ENCODE data around the gene ANO1. TPM values are rescaled to one million over a fixed set of nuclear protein-coding genes. Genes with fewer than 3 reads are reported as not detected.
"Not testable (repeated sequence)": the region's sequence is repeated elsewhere in the genome, so short reads cannot be mapped to it uniquely, and the experiment has no call there.

ANO1 gene
- total RNA-seq, 1 donor from 2014 or later, result 14.9 TPM

- Mint-ChIP-seq H3K4me3 (no peak overlapping the region), H3K36me3 (peaks cover 5% of the 10 kb centered on the region), H3K4me1 (ENCODE audit: unreplicated experiment) (peaks cover 7% of the 10 kb centered on the region), H3K27ac (no peak overlapping the region), H3K9me3 (peaks cover 6% of the 10 kb centered on the region), H3K27me3 (peaks cover 6% of the 10 kb centered on the region)
- TF ChIP-seq CTCF (conservative IDR thresholded peaks at IDR 0.05), result no peak
- no peak for DNase-seq (ENCODE audit: extremely low spot score, unreplicated experiment)
Observed at GRCh38 chr11:70032470-70032795, 45.7 kb upstream of the ANO1 start.

DNA sequence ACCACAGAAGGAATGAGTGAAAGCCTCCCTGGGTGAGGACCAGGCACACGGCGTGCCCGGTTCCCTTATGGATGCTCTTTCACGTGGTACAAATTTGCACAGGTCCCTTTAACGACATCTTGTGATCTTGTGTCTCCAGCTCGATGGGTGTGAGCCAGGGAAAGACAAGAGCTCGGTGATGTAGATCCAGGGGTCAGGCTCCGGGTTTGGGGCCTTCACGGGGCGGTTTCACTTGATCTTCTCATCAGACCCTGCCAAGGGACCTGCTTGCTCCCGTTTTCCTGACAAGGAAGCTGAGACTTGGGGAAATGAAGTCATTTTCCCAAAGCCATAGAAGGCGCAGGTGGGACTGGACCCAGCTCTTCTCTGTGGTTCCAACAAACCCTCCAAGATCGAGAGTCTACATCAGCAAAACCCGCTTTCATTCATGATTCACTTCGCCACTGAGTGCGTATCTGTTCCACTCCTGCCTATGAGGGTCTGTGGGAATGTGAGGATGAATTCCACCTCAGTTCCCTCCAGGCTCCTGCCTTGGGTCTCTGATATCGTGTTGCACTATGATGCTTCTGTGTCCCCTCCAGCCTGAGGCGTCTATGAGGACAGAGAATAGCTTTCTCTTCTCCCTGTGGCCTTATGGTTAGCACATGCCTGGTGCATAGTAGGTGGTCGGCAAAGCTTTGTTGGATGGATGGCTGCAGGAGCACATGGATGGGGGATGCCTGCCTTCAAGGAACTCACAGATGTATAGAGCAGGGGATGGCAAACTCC is 45.0 kb upstream of the ANO1 start:
- Mint-ChIP-seq H3K27me3 (peaks cover 6% of the 10 kb centered on the region), H3K4me1 (ENCODE audit: unreplicated experiment) (peaks cover 7% of the 10 kb centered on the region), H3K36me3 (peaks cover 5% of the 10 kb centered on the region), H3K4me3 (no peak overlapping the region), H3K9me3 (peaks cover 7% of the 10 kb centered on the region), H3K27ac (no peak overlapping the region)
- TF ChIP-seq CTCF (conservative IDR thresholded peaks at IDR 0.05), result no peak
- no peak for DNase-seq (ENCODE audit: extremely low spot score, unreplicated experiment)

DNA sequence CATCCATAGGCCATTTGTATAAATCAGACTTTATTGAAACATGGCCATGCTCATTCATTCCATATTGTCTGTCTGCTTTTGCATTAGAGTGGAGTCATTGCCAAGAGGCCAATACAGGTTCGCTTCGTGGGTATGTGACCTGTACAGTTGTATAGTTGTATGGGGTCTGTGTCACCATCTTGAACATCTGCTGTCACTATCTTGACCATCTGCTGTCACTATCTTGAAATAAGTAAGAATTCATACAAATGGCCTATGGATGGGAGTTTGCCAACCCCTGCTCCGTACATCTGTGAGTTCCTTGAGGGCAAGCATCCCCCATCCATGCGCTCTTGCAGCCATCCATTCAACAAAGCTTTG is 44.4 kb upstream of the ANO1 start:
- no peak overlapping the region for H3K27ac Mint-ChIP-seq
- no peak overlapping the region for H3K4me3 Mint-ChIP-seq
- H3K36me3 Mint-ChIP-seq, result peaks cover 7% of the 10 kb centered on the region
- peaks cover 13% of the 10 kb centered on the region for H3K9me3 Mint-ChIP-seq
- H3K4me1 Mint-ChIP-seq (ENCODE audit: unreplicated experiment), result peaks cover 7% of the 10 kb centered on the region
- no peak for DNase-seq (ENCODE audit: extremely low spot score, unreplicated experiment)
- TF ChIP-seq CTCF (conservative IDR thresholded peaks at IDR 0.05), result no peak
- peaks cover 6% of the 10 kb centered on the region for H3K27me3 Mint-ChIP-seq

DNA sequence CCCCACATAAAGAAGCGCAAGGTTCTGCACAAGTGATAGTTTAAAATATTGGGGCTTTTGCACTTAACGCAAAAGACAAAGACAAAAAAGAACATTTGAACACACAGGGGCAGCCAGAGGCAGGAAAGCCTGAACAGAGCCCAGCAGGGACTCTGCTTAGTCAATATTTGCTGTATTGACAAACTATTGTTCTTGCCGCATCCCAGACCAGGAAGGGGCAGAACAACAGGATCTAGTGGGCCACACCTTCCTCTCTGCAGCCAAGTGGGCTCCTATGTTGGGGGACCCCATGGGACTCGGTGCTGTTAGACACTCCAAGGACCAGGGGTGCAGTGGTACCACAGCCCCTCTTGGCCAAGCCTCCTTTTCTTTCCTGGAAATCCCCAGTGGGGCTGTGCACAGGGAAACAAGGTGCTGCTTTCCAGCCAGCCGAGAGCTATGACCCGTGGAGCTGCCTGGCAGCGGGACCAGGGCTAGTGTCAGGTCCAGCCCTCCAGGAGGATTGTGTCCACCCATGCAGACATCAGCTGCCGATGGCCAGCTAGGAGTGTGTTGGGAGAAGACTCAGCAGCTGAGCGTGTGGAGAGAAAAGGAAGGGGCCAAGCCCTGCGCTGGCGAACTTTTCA is 43.3 kb upstream of the ANO1 start:
- Mint-ChIP-seq H3K27me3 (peaks cover 6% of the 10 kb centered on the region), H3K36me3 (peaks cover 10% of the 10 kb centered on the region), H3K4me3 (no peak overlapping the region), H3K9me3 (peaks cover 17% of the 10 kb centered on the region), H3K4me1 (ENCODE audit: unreplicated experiment) (peaks cover 1% of the 10 kb centered on the region), H3K27ac (no peak overlapping the region)
- peak; percentile 50 for DNase-seq (ENCODE audit: extremely low spot score, unreplicated experiment)
- TF ChIP-seq CTCF (conservative IDR thresholded peaks at IDR 0.05), result no peak

DNA sequence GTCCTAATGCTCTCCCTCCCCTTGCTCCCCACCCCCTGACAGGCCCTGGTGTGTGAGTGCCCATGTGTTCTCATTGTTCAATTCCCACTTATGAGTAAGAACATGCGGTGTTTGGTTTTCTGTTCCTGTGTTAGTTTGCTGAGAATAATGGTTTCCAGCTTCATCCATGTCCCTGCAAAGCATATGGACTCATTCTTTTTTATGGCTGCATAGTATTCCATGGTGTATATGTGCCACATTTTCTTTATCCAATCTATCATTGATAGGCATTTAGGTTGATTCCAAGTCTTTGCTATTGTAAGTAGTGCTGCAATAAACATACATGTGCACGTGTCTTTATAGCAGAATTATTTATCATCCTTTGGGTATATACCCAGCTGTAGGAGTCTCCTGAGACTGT is 42.5 kb upstream of the ANO1 start:
- H3K4me3 Mint-ChIP-seq; H3K36me3 Mint-ChIP-seq; H3K27ac Mint-ChIP-seq; DNase-seq (ENCODE audit: extremely low spot score, unreplicated experiment); H3K4me1 Mint-ChIP-seq (ENCODE audit: unreplicated experiment); H3K27me3 Mint-ChIP-seq: not testable (repeated sequence)
- peaks cover 17% of the 10 kb centered on the region for H3K9me3 Mint-ChIP-seq
